ENCODE data around the gene ATG4B. TPM values are rescaled to one million over a fixed set of nuclear protein-coding genes. Genes with fewer than 3 reads are reported as not detected.
"Not testable (repeated sequence)": the region's sequence is repeated elsewhere in the genome, so short reads cannot be mapped to it uniquely, and the experiment has no call there.

Gene ATG4B
- total and polyA plus RNA-seq, 9 of the 15 experiments (the other 6 are each of a cell fraction or from before 2014, with no cell fraction given), result 5.9 to 58.8 (median 35.6) TPM

GRCh38 chr2:241660593-241661213 is 23.2 kb downstream of the ATG4B start:
- no peak for DNase-seq (ENCODE audit: extremely low read depth in 1 of 4, low spot score in 3 of 4)
- Histone ChIP-seq H3K4me1 (replicated peaks in 1 of 2; ENCODE audit: control insufficient read depth in 2 of 2, insufficient read depth in 2 of 2, low read length in 2 of 2) (peaks cover 0 to 3% of the 10 kb centered on the region in 2 experiments; a peak in 2 of 5 replicates), H4K20me1 (replicated peaks; ENCODE audit: control insufficient read depth, insufficient read depth, low read length) (no peaks in the 10 kb centered on the region), H3K9me3 (replicated peaks; ENCODE audit: control insufficient read depth, insufficient read depth, low read depth, low read length) (no peaks in the 10 kb centered on the region), H3K9ac (ENCODE audit: insufficient read depth in 1 of 2, low read depth in 2 of 2, low read length in 2 of 2) (0 out of 4 replicates have a peak overlapping the region, but pooled peaks of 1 of the 2 experiments have one; percentile 36), H3K4me3 (no peak overlapping the region), H3K27me3 (ENCODE audit: control insufficient read depth in 2 of 2, insufficient read depth in 2 of 2, low read length in 2 of 2) (no peaks in the 10 kb centered on the region), H2AFZ (ENCODE audit: low read depth, low read length) (no peak overlapping the region), H3K36me3 (ENCODE audit: control insufficient read depth, insufficient read depth, low read length) (peaks cover 33% of the 10 kb centered on the region; the same call in 2 of the 3 replicates), H3K79me2 (ENCODE audit: control insufficient read depth, insufficient read depth, low read length) (no peaks in the 10 kb centered on the region), H3K27ac (ENCODE audit: extremely low read depth, low read depth, low read length) (no peak overlapping the region), H3K9me1 (ENCODE audit: control insufficient read depth, insufficient read depth, low read length) (no peaks in the 10 kb centered on the region), H3K4me2 (ENCODE audit: insufficient read depth, low read length) (no peak overlapping the region)
- no TSS peak for BruUV-seq (replicated peaks)
- no peak for ATAC-seq
- intact Hi-C loops (cut with micrococcal nuclease) (no loop called here), in situ Hi-C loops (cut with MboI) (no loop called here)
- ChIA-PET CTCF (ENCODE audit: low intra/inter-chr PET ratio) (no interaction called here), POLR2A (interaction anchor here (1.6 kb wide), 1 partner anchor 11 kb away, joined by 5 read pairs; no protein-coding TSS in a partner anchor)
- no peak for FAIRE-seq
- WGBS (ENCODE audit: insufficient coverage, low coverage, missing lambda C conversion rate), result 96% methylated on average over 11 of the region's 14 CpGs
- no peak for TF ChIP-seq MCM3 (IDR thresholded peaks at IDR 0.05)
- 0 out of 2 replicates have a peak, but pooled peaks have one; percentile 18 for TF ChIP-seq SUPT5H (IDR thresholded peaks at IDR 0.05)

- H3K4me2 ChIP-seq (ENCODE audit: insufficient read depth, low read length); POLR2A ChIA-PET; in situ Hi-C loops (cut with MboI); DNase-seq (ENCODE audit: extremely low read depth in 1 of 4, low spot score in 3 of 4); H2AFZ ChIP-seq (ENCODE audit: low read depth, low read length); H3K9me1 ChIP-seq (ENCODE audit: control insufficient read depth, insufficient read depth, low read length); H3K4me3 ChIP-seq; BruUV-seq (replicated peaks); H3K9ac ChIP-seq (ENCODE audit: insufficient read depth in 1 of 2, low read depth in 2 of 2, low read length in 2 of 2); FAIRE-seq; H3K79me2 ChIP-seq (ENCODE audit: control insufficient read depth, insufficient read depth, low read length); H3K4me1 ChIP-seq (replicated peaks in 1 of 2; ENCODE audit: control insufficient read depth in 2 of 2, insufficient read depth in 2 of 2, low read length in 2 of 2); H3K9me3 ChIP-seq (replicated peaks; ENCODE audit: control insufficient read depth, insufficient read depth, low read depth, low read length); H4K20me1 ChIP-seq (replicated peaks; ENCODE audit: control insufficient read depth, insufficient read depth, low read length); H3K27ac ChIP-seq (ENCODE audit: extremely low read depth, low read depth, low read length); ATAC-seq; H3K27me3 ChIP-seq (ENCODE audit: control insufficient read depth in 2 of 2, insufficient read depth in 2 of 2, low read length in 2 of 2); intact Hi-C loops (cut with micrococcal nuclease); CTCF ChIA-PET (ENCODE audit: low intra/inter-chr PET ratio): not testable (repeated sequence)
- WGBS (ENCODE audit: insufficient coverage, low coverage, missing lambda C conversion rate), result 97% methylated on average over 13 of the region's 24 CpGs
- H3K36me3 ChIP-seq (ENCODE audit: control insufficient read depth, insufficient read depth, low read length), result peaks cover 39% of the 10 kb centered on the region; the same call in 2 of the 3 replicates
Measured at GRCh38 chr2:241662731-241663130, 25.2 kb downstream of the ATG4B start.
